OCI-LY1 (cell line): Measurements from ENCODE around the gene GNAI2.

Source experiments
- H2AFZ ChIP-seq: fragments of 200-600 bp; sonication (generic), shearing (Covaris generic); 2 replicates; pipeline ENCODE4 v1.6.0; 2014; ENCODE audit warnings: antibody characterized with exemption, mild to moderate bottlenecking, low read length
- H3F3A ChIP-seq: fragments of 200-600 bp; sonication (generic), shearing (Covaris generic); 2 replicates; pipeline ENCODE4 v1.6.0; 2014; ENCODE audit warnings: mild to moderate bottlenecking, antibody characterized with exemption, low read length, moderate library complexity; ENCODE audit not compliant: insufficient read depth
- H3K27ac ChIP-seq: fragments of 200-600 bp; sonication (generic); 2 replicates; pipeline ENCODE4 v1.5.1; 2014; ENCODE audit warnings: low read length, mixed run types, mild to moderate bottlenecking, low read depth; ENCODE audit not compliant: poor library complexity, severe bottlenecking
- H3K27me3 ChIP-seq: fragments of 200-600 bp; sonication (generic); 2 replicates; pipeline ENCODE4 v1.6.0; 2014; ENCODE audit warnings: antibody characterized with exemption, mild to moderate bottlenecking, low read length, moderate library complexity; ENCODE audit not compliant: insufficient read depth
- H3K36me3 ChIP-seq: fragments of 200-600 bp; sonication (generic); 2 replicates; pipeline ENCODE4 v1.6.1; 2014; ENCODE audit warnings: mild to moderate bottlenecking, antibody characterized with exemption, low read length, moderate library complexity, mixed read lengths; ENCODE audit not compliant: insufficient read depth
- H3K4me1 ChIP-seq: fragments of 200-600 bp; sonication (generic); 2 replicates; pipeline ENCODE4 v1.5.1; 2014; ENCODE audit warnings: mild to moderate bottlenecking, low read length, moderate library complexity; ENCODE audit not compliant: insufficient read depth, severe bottlenecking
- H3K4me2 ChIP-seq: fragments of 200-600 bp; sonication (generic), shearing (Covaris generic); 2 replicates; pipeline ENCODE4 v1.6.1; 2014; ENCODE audit warnings: low read length
- H3K4me3 ChIP-seq: fragments of 200-600 bp; sonication (generic); 2 replicates; pipeline ENCODE4 v1.5.1; 2014; ENCODE audit warnings: low read length, low read depth, mild to moderate bottlenecking, mixed read lengths; ENCODE audit not compliant: poor library complexity, severe bottlenecking
- H3K79me2 ChIP-seq: fragments of 200-600 bp; shearing (Covaris generic); 2 replicates; pipeline ENCODE4 v1.6.1; 2016; ENCODE audit warnings: mixed run types, low read length, mixed read lengths; ENCODE audit not compliant: insufficient read depth
- H3K9ac ChIP-seq: fragments of 200-600 bp; sonication (generic), shearing (Covaris generic); 2 replicates; pipeline ENCODE4 v1.6.1; 2014; ENCODE audit warnings: mild to moderate bottlenecking, low read length, mixed read lengths
- H3K9me2 ChIP-seq: fragments of 200-600 bp; sonication (generic), shearing (Covaris generic); 2 replicates; pipeline ENCODE4 v1.6.1; 2014; ENCODE audit warnings: low read depth, mild to moderate bottlenecking, low read length, mixed read lengths
- H3K9me3 ChIP-seq: fragments of 200-600 bp; shearing (Covaris generic); 2 replicates; pipeline ENCODE4 v1.6.1; 2014; ENCODE audit warnings: low read length, mixed read lengths
- H4K20me1 ChIP-seq: fragments of 200-600 bp; sonication (generic), shearing (Covaris generic); 2 replicates; pipeline ENCODE4 v1.6.0; 2016; ENCODE audit warnings: mild to moderate bottlenecking, low read length; ENCODE audit not compliant: insufficient read depth
- CTCF ChIP-seq: fragments of 200-600 bp; sonication (generic), shearing (Covaris generic); IDR thresholded peaks from 2 replicates; pipeline ENCODE4 v1.5.1; 2017; ENCODE audit warnings: mild to moderate bottlenecking, antibody characterized with exemption, low read length, moderate library complexity, mixed read lengths
- EZH2 ChIP-seq: fragments of 200-600 bp; sonication (generic), shearing (Covaris generic); IDR thresholded peaks from 2 replicates; pipeline ENCODE4 v1.8.0; 2017; ENCODE audit warnings: borderline replicate concordance, mixed run types, mild to moderate bottlenecking, antibody characterized with exemption, low read length, moderate library complexity, mixed read lengths

The GNAI2 gene

GRCh38 chr3:50250514-50250913 is 14.5 kb downstream of the GNAI2 start:
- Histone ChIP-seq H3K27me3 (no peaks in the 10 kb centered on the region), H3K4me2 (no peak overlapping the region), H4K20me1 (no peaks in the 10 kb centered on the region), H3K4me1 (peaks cover 21% of the 10 kb centered on the region), H3K9ac (no peak overlapping the region), H3K36me3 (peaks cover 35% of the 10 kb centered on the region; the same call in 1 of the 2 replicates), H3K9me3 (no peaks in the 10 kb centered on the region), H3K79me2 (peaks cover 7% of the 10 kb centered on the region; the same call in 1 of the 2 replicates), H3K4me3 (no peak overlapping the region), H3K9me2 (no peaks in the 10 kb centered on the region), H3K27ac (no peak overlapping the region), H2AFZ (no peak overlapping the region), H3F3A (no peaks in the 10 kb centered on the region)
- no peak for TF ChIP-seq CTCF
- TF ChIP-seq EZH2 = no peak

GRCh38 chr3:50251220-50251619 is 15.2 kb downstream of the GNAI2 start:
- Histone ChIP-seq H3K9ac (no peak overlapping the region), H3K4me3 (no peak overlapping the region), H3K79me2 (peaks cover 7% of the 10 kb centered on the region; the same call in 1 of the 2 replicates), H3K4me1 (peaks cover 14% of the 10 kb centered on the region), H3K27me3 (no peaks in the 10 kb centered on the region), H3K36me3 (peaks cover 38% of the 10 kb centered on the region; the same call in 1 of the 2 replicates), H3F3A (no peaks in the 10 kb centered on the region), H3K9me2 (no peaks in the 10 kb centered on the region), H3K4me2 (no peak overlapping the region), H2AFZ (no peak overlapping the region), H4K20me1 (no peaks in the 10 kb centered on the region), H3K27ac (no peak overlapping the region), H3K9me3 (no peaks in the 10 kb centered on the region)
- no peak for TF ChIP-seq EZH2
- TF ChIP-seq CTCF = no peak

GRCh38 chr3:50254577-50255250 is 18.7 kb downstream of the GNAI2 start:
- H2AFZ ChIP-seq = no peak overlapping the region
- H3K27me3 ChIP-seq = no peaks in the 10 kb centered on the region
- no peak for TF ChIP-seq EZH2
- H3K4me2 ChIP-seq = no peak overlapping the region
- no peak overlapping the region for H3K9ac ChIP-seq
- no peaks in the 10 kb centered on the region for H3K9me3 ChIP-seq
- peaks cover 59% of the 10 kb centered on the region for H3K36me3 ChIP-seq
- no peaks in the 10 kb centered on the region for H3K79me2 ChIP-seq
- H3F3A ChIP-seq = no peaks in the 10 kb centered on the region
- H3K4me3 ChIP-seq = no peak overlapping the region
- H3K27ac ChIP-seq = no peak overlapping the region
- H4K20me1 ChIP-seq = no peaks in the 10 kb centered on the region
- no peaks in the 10 kb centered on the region for H3K9me2 ChIP-seq
- peaks cover 6% of the 10 kb centered on the region for H3K4me1 ChIP-seq

GRCh38 chr3:50255251-50255615 is 19.2 kb downstream of the GNAI2 start:
- Histone ChIP-seq H3K9me2 (no peaks in the 10 kb centered on the region), H3F3A (no peaks in the 10 kb centered on the region), H3K9me3 (no peaks in the 10 kb centered on the region), H3K27me3 (no peaks in the 10 kb centered on the region), H3K36me3 (peaks cover 59% of the 10 kb centered on the region), H3K27ac (no peak overlapping the region), H4K20me1 (no peaks in the 10 kb centered on the region), H3K4me1 (peaks cover 9% of the 10 kb centered on the region), H2AFZ (no peak overlapping the region), H3K9ac (no peak overlapping the region), H3K4me2 (no peak overlapping the region), H3K4me3 (no peak overlapping the region), H3K79me2 (no peaks in the 10 kb centered on the region)
- TF ChIP-seq EZH2 = no peak
